Activated T-cell treated with anti-CD3 and anti-CD28 coated beads for 1 hour (primary cell): Measurements from ENCODE around the gene POU3F3.

Experiments used
- DNase-seq: peaks from one replicate; pipeline ENCODE4 v3.0.0-alpha.2; 2020; ENCODE audit warnings: low read depth

The POU3F3 gene

GRCh38 chr2:104861351-104862057 is 7.6 kb downstream of the POU3F3 start:
- DNase-seq: no peak

- no peak for DNase-seq
Observed at GRCh38 chr2:104862058-104862941, 8.4 kb downstream of the POU3F3 start.

- no peak for DNase-seq
Observed at GRCh38 chr2:104863146-104863467, 9.2 kb downstream of the POU3F3 start.

GRCh38 chr2:104863468-104864279 is 9.8 kb downstream of the POU3F3 start:
- no peak for DNase-seq

- DNase-seq: no peak
Observed at GRCh38 chr2:104864280-104865095, 10.6 kb downstream of the POU3F3 start.

GRCh38 chr2:104865096-104865470 is 11.2 kb downstream of the POU3F3 start:
- no peak for DNase-seq

- DNase-seq: no peak
Observed at GRCh38 chr2:104866122-104866864, 12.4 kb downstream of the POU3F3 start.

- no peak for DNase-seq
Observed at GRCh38 chr2:104866883-104867812, 13.2 kb downstream of the POU3F3 start.

GRCh38 chr2:104867813-104868504 is 14.0 kb downstream of the POU3F3 start:
- no peak for DNase-seq

- DNase-seq: no peak
Observed at GRCh38 chr2:104868505-104868866, 14.6 kb downstream of the POU3F3 start.

GRCh38 chr2:104870100-104870975 is 16.4 kb downstream of the POU3F3 start:
- DNase-seq: no peak

GRCh38 chr2:104871649-104871971 is 17.7 kb downstream of the POU3F3 start:
- no peak for DNase-seq

- no peak for DNase-seq
Observed at GRCh38 chr2:104871972-104872865, 18.3 kb downstream of the POU3F3 start.

GRCh38 chr2:104872866-104873688 is 19.2 kb downstream of the POU3F3 start:
- no peak for DNase-seq

GRCh38 chr2:104873689-104874054 is 19.8 kb downstream of the POU3F3 start:
- DNase-seq: no peak

GRCh38 chr2:104874230-104874629 is 20.3 kb downstream of the POU3F3 start:
- DNase-seq: no peak

- DNase-seq: no peak
Observed at GRCh38 chr2:104875262-104875661, 21.3 kb downstream of the POU3F3 start.
